Measurements from ENCODE around the gene MUSK. TPM values are rescaled to one million over a fixed set of nuclear protein-coding genes. Genes with fewer than 3 reads are reported as not detected.
"Not testable (repeated sequence)": the region's sequence is repeated elsewhere in the genome, so short reads cannot be mapped to it uniquely, and the experiment has no call there.

MUSK gene
- total RNA-seq, 1 donor from 2014 or later: not detected

- Mint-ChIP-seq H3K4me3 (no peak overlapping the region), H3K4me1 (no peaks in the 10 kb centered on the region), H3K9me3 (peaks cover 6% of the 10 kb centered on the region), H3K27ac (ENCODE audit: unreplicated experiment) (no peak overlapping the region), H3K36me3 (ENCODE audit: low read depth) (no peaks in the 10 kb centered on the region), H3K27me3 (ENCODE audit: low read depth) (no peaks in the 10 kb centered on the region)
- DNase-seq (ENCODE audit: low read depth, low spot score): no peak
- no peak for TF ChIP-seq CTCF (conservative IDR thresholded peaks at IDR 0.05)
Measured at GRCh38 chr9:110691002-110691549, 22.5 kb downstream of the MUSK start.

- not testable (repeated sequence) for H3K36me3 Mint-ChIP-seq (ENCODE audit: low read depth); H3K9me3 Mint-ChIP-seq; H3K4me3 Mint-ChIP-seq; H3K4me1 Mint-ChIP-seq; H3K27ac Mint-ChIP-seq (ENCODE audit: unreplicated experiment); H3K27me3 Mint-ChIP-seq (ENCODE audit: low read depth); DNase-seq (ENCODE audit: low read depth, low spot score)
Measured at GRCh38 chr9:110695846-110696245, 27.3 kb downstream of the MUSK start.

GRCh38 chr9:110700953-110701352, 32.4 kb downstream of the MUSK start:
- Mint-ChIP-seq H3K27ac (ENCODE audit: unreplicated experiment) (no peak overlapping the region), H3K4me1 (no peaks in the 10 kb centered on the region), H3K9me3 (no peaks in the 10 kb centered on the region), H3K4me3 (no peak overlapping the region), H3K27me3 (ENCODE audit: low read depth) (no peaks in the 10 kb centered on the region), H3K36me3 (ENCODE audit: low read depth) (no peaks in the 10 kb centered on the region)
- no peak for TF ChIP-seq CTCF (conservative IDR thresholded peaks at IDR 0.05)
- no peak for DNase-seq (ENCODE audit: low read depth, low spot score)

- Mint-ChIP-seq H3K4me3 (no peak overlapping the region), H3K27me3 (ENCODE audit: low read depth) (no peaks in the 10 kb centered on the region), H3K9me3 (no peaks in the 10 kb centered on the region), H3K36me3 (ENCODE audit: low read depth) (no peaks in the 10 kb centered on the region), H3K4me1 (no peaks in the 10 kb centered on the region), H3K27ac (ENCODE audit: unreplicated experiment) (no peak overlapping the region)
- no peak for TF ChIP-seq CTCF (conservative IDR thresholded peaks at IDR 0.05)
- no peak for DNase-seq (ENCODE audit: low read depth, low spot score)
Measured at GRCh38 chr9:110703669-110704068, 35.1 kb downstream of the MUSK start.

GRCh38 chr9:110707419-110707818, 38.8 kb downstream of the MUSK start:
- Mint-ChIP-seq H3K36me3 (ENCODE audit: low read depth) (no peaks in the 10 kb centered on the region), H3K4me3 (no peak overlapping the region), H3K27me3 (ENCODE audit: low read depth) (no peaks in the 10 kb centered on the region), H3K27ac (ENCODE audit: unreplicated experiment) (no peak overlapping the region), H3K9me3 (no peaks in the 10 kb centered on the region), H3K4me1 (no peaks in the 10 kb centered on the region)
- no peak for TF ChIP-seq CTCF (conservative IDR thresholded peaks at IDR 0.05)
- no peak for DNase-seq (ENCODE audit: low read depth, low spot score)

GRCh38 chr9:110710420-110710819, 41.8 kb downstream of the MUSK start:
- Mint-ChIP-seq H3K4me3 (no peak overlapping the region), H3K36me3 (ENCODE audit: low read depth) (no peaks in the 10 kb centered on the region), H3K4me1 (no peaks in the 10 kb centered on the region), H3K27ac (ENCODE audit: unreplicated experiment) (no peak overlapping the region), H3K9me3 (no peaks in the 10 kb centered on the region), H3K27me3 (ENCODE audit: low read depth) (no peaks in the 10 kb centered on the region)
- TF ChIP-seq CTCF (conservative IDR thresholded peaks at IDR 0.05): no peak
- DNase-seq (ENCODE audit: low read depth, low spot score): no peak

All from neural crest cell (in vitro differentiated cells).